ENCODE data around the gene SENP2. TPM values are rescaled to one million over a fixed set of nuclear protein-coding genes. Genes with fewer than 3 reads are reported as not detected.

Gene SENP2
- total and polyA plus RNA-seq, 2 experiments from 2014 or later: 29.2 to 80.3 TPM

DNA sequence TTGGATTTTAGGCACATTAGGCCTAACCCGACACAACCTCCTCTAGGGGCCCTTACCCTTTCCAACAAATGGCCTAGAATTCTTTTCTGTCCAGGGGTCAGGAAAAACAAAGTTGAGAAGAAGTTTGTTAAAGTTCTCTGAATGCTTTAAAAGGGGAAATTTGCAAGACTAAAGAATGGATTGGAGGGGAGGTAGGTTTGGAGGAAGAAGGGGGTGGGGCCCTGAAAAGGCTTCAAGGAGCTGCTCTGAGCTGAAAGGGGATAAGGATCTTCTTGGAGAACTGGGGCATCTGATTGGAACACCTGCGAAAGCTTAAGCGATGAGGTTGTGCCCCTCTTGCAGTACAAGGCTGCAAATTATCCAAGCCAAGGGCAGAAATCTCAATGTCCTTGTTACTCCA lies 3.9 kb upstream of the SENP2 start (continued):
- no peak for TF ChIP-seq JUNB (IDR thresholded peaks at IDR 0.05; ENCODE audit: unreplicated experiment)

DNA sequence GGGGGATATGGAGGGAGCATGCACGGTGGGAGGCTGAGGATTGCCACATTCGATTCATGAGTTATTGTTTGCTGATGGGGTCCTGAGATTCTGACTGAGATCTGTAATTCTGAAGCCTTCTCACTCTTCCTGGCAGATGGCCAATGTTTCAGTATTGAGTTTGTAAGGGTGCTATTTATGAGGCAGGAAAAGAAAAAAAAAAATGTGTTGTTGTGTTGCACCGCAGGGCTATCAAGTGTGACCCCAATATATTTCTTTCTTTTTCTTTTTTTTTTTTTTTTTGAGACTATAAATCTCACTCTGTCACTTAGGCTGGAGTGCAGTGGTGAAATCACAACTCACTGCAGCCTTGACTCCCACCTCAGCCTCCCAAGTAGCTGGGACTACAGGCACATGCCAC lies 3.2 kb upstream of the SENP2 start:
- peaks cover 34% of the 10 kb centered on the region for H3K4me1 Mint-ChIP-seq
- H3K36me3 ChIP-seq (ENCODE audit: insufficient read depth): no peaks in the 10 kb centered on the region
- peak overlapping the region; percentile 89 for H3K4me3 Mint-ChIP-seq
- peaks cover 6% of the 10 kb centered on the region; the same call in 2 of the 3 replicates for H3K9me3 Mint-ChIP-seq
- TF ChIP-seq POLR2AphosphoS5 (IDR thresholded peaks at IDR 0.05; ENCODE audit: low read depth) (no peak), ZNF331 (CRISPR knock-in tag; IDR thresholded peaks at IDR 0.05; ENCODE audit: low read depth) (no peak)
- peak overlapping the region; percentile 93 for H3K27ac ChIP-seq (ENCODE audit: low read depth)
- no peak for ATAC-seq
- H3K4me2 ChIP-seq: peak overlapping the region; percentile 75
- no peak for DNase-seq (ENCODE audit: low spot score)
- no peaks in the 10 kb centered on the region for H3K9me2 ChIP-seq (ENCODE audit: insufficient read depth)
- H3K27ac Mint-ChIP-seq: peak overlapping the region; percentile 98
- no peaks in the 10 kb centered on the region for H3K27me3 ChIP-seq (ENCODE audit: insufficient read depth)
- H4K20me1 ChIP-seq (replicated peaks; ENCODE audit: insufficient read depth): peaks cover 7% of the 10 kb centered on the region
- H3K79me2 ChIP-seq (replicated peaks; ENCODE audit: insufficient read depth): peaks cover 50% of the 10 kb centered on the region
- peaks cover 18% of the 10 kb centered on the region for H3K27me3 Mint-ChIP-seq (ENCODE audit: insufficient read depth, low read depth, poor library complexity)
- H3K4me1 ChIP-seq (ENCODE audit: insufficient read depth): peaks cover 23% of the 10 kb centered on the region
- peaks cover 22% of the 10 kb centered on the region for H3F3A ChIP-seq (replicated peaks; ENCODE audit: low read depth)
- H2AFZ ChIP-seq: no peak overlapping the region
- H3K36me3 Mint-ChIP-seq (ENCODE audit: low read depth): peaks cover 10% of the 10 kb centered on the region
- H3K4me3 ChIP-seq: peak overlapping the region; percentile 59

DNA sequence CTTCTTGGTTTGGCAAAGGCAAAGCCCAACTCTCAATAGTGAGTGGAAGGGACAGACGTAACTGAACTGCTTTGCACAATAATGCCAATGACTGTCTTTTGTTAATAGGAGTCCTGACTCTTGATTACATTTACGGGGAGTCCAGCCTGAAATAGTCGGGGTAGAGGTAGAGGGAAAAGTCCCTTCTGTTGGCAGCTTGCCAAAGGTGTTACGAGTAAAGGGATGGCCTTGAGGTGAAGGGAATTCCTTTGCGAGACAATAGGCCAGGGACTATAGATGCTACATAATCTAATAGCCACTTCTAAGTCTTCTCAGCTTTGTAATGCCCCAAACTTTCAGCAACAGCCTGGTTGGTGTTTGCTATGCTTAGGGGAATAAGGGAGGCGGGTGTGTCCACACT lies 2.2 kb upstream of the SENP2 start:
- Mint-ChIP-seq H3K27ac (peak overlapping the region; percentile 98), H3K4me3 (peak overlapping the region; percentile 89), H3K27me3 (ENCODE audit: insufficient read depth, low read depth, poor library complexity) (peaks cover 18% of the 10 kb centered on the region), H3K4me1 (peaks cover 40% of the 10 kb centered on the region), H3K36me3 (ENCODE audit: low read depth) (peaks cover 10% of the 10 kb centered on the region), H3K9me3 (peaks cover 6% of the 10 kb centered on the region; the same call in 2 of the 3 replicates)
- H3K4me1 ChIP-seq (ENCODE audit: insufficient read depth): peaks cover 30% of the 10 kb centered on the region
- H3K27ac ChIP-seq (ENCODE audit: low read depth): peak overlapping the region; percentile 93
- peak overlapping the region; percentile 75 for H3K4me2 ChIP-seq
- no peaks in the 10 kb centered on the region for H3K36me3 ChIP-seq (ENCODE audit: insufficient read depth)
- DNase-seq (ENCODE audit: low spot score): peak; percentile 64
- no peak for ATAC-seq
- peaks cover 16% of the 10 kb centered on the region for H4K20me1 ChIP-seq (replicated peaks; ENCODE audit: insufficient read depth)
- H3K9me2 ChIP-seq (ENCODE audit: insufficient read depth): no peaks in the 10 kb centered on the region
- peaks cover 61% of the 10 kb centered on the region for H3K79me2 ChIP-seq (replicated peaks; ENCODE audit: insufficient read depth)
- peak overlapping the region; percentile 59 for H3K4me3 ChIP-seq
- no peak overlapping the region for H2AFZ ChIP-seq
- peaks cover 22% of the 10 kb centered on the region for H3F3A ChIP-seq (replicated peaks; ENCODE audit: low read depth)
- H3K27me3 ChIP-seq (ENCODE audit: insufficient read depth): no peaks in the 10 kb centered on the region
- no peak for TF ChIP-seq JUNB (IDR thresholded peaks at IDR 0.05; ENCODE audit: unreplicated experiment)
- no peak for TF ChIP-seq NANOG (IDR thresholded peaks at IDR 0.05; ENCODE audit: borderline replicate concordance)
- TF ChIP-seq, protein P1, sequence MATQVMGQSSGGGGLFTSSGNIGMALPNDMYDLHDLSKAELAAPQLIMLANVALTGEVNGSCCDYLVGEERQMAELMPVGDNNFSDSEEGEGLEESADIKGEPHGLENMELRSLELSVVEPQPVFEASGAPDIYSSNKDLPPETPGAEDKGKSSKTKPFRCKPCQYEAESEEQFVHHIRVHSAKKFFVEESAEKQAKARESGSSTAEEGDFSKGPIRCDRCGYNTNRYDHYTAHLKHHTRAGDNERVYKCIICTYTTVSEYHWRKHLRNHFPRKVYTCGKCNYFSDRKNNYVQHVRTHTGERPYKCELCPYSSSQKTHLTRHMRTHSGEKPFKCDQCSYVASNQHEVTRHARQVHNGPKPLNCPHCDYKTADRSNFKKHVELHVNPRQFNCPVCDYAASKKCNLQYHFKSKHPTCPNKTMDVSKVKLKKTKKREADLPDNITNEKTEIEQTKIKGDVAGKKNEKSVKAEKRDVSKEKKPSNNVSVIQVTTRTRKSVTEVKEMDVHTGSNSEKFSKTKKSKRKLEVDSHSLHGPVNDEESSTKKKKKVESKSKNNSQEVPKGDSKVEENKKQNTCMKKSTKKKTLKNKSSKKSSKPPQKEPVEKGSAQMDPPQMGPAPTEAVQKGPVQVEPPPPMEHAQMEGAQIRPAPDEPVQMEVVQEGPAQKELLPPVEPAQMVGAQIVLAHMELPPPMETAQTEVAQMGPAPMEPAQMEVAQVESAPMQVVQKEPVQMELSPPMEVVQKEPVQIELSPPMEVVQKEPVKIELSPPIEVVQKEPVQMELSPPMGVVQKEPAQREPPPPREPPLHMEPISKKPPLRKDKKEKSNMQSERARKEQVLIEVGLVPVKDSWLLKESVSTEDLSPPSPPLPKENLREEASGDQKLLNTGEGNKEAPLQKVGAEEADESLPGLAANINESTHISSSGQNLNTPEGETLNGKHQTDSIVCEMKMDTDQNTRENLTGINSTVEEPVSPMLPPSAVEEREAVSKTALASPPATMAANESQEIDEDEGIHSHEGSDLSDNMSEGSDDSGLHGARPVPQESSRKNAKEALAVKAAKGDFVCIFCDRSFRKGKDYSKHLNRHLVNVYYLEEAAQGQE (IDR thresholded peaks at IDR 0.05; ENCODE audit: unreplicated experiment): no peak
- no peak for TF ChIP-seq ZNF331 (CRISPR knock-in tag; IDR thresholded peaks at IDR 0.05; ENCODE audit: low read depth)
- TF ChIP-seq EZH2phosphoT487 (IDR thresholded peaks at IDR 0.05; ENCODE audit: unreplicated experiment): no peak
- TF ChIP-seq, protein P2, sequence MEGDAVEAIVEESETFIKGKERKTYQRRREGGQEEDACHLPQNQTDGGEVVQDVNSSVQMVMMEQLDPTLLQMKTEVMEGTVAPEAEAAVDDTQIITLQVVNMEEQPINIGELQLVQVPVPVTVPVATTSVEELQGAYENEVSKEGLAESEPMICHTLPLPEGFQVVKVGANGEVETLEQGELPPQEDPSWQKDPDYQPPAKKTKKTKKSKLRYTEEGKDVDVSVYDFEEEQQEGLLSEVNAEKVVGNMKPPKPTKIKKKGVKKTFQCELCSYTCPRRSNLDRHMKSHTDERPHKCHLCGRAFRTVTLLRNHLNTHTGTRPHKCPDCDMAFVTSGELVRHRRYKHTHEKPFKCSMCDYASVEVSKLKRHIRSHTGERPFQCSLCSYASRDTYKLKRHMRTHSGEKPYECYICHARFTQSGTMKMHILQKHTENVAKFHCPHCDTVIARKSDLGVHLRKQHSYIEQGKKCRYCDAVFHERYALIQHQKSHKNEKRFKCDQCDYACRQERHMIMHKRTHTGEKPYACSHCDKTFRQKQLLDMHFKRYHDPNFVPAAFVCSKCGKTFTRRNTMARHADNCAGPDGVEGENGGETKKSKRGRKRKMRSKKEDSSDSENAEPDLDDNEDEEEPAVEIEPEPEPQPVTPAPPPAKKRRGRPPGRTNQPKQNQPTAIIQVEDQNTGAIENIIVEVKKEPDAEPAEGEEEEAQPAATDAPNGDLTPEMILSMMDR (conservative IDR thresholded peaks at IDR 0.05; ENCODE audit: low read depth in 2 of 2): no peak
- TF ChIP-seq STAT1 (IDR thresholded peaks at IDR 0.05; ENCODE audit: unreplicated experiment): no peak
- TF ChIP-seq, protein P3, sequence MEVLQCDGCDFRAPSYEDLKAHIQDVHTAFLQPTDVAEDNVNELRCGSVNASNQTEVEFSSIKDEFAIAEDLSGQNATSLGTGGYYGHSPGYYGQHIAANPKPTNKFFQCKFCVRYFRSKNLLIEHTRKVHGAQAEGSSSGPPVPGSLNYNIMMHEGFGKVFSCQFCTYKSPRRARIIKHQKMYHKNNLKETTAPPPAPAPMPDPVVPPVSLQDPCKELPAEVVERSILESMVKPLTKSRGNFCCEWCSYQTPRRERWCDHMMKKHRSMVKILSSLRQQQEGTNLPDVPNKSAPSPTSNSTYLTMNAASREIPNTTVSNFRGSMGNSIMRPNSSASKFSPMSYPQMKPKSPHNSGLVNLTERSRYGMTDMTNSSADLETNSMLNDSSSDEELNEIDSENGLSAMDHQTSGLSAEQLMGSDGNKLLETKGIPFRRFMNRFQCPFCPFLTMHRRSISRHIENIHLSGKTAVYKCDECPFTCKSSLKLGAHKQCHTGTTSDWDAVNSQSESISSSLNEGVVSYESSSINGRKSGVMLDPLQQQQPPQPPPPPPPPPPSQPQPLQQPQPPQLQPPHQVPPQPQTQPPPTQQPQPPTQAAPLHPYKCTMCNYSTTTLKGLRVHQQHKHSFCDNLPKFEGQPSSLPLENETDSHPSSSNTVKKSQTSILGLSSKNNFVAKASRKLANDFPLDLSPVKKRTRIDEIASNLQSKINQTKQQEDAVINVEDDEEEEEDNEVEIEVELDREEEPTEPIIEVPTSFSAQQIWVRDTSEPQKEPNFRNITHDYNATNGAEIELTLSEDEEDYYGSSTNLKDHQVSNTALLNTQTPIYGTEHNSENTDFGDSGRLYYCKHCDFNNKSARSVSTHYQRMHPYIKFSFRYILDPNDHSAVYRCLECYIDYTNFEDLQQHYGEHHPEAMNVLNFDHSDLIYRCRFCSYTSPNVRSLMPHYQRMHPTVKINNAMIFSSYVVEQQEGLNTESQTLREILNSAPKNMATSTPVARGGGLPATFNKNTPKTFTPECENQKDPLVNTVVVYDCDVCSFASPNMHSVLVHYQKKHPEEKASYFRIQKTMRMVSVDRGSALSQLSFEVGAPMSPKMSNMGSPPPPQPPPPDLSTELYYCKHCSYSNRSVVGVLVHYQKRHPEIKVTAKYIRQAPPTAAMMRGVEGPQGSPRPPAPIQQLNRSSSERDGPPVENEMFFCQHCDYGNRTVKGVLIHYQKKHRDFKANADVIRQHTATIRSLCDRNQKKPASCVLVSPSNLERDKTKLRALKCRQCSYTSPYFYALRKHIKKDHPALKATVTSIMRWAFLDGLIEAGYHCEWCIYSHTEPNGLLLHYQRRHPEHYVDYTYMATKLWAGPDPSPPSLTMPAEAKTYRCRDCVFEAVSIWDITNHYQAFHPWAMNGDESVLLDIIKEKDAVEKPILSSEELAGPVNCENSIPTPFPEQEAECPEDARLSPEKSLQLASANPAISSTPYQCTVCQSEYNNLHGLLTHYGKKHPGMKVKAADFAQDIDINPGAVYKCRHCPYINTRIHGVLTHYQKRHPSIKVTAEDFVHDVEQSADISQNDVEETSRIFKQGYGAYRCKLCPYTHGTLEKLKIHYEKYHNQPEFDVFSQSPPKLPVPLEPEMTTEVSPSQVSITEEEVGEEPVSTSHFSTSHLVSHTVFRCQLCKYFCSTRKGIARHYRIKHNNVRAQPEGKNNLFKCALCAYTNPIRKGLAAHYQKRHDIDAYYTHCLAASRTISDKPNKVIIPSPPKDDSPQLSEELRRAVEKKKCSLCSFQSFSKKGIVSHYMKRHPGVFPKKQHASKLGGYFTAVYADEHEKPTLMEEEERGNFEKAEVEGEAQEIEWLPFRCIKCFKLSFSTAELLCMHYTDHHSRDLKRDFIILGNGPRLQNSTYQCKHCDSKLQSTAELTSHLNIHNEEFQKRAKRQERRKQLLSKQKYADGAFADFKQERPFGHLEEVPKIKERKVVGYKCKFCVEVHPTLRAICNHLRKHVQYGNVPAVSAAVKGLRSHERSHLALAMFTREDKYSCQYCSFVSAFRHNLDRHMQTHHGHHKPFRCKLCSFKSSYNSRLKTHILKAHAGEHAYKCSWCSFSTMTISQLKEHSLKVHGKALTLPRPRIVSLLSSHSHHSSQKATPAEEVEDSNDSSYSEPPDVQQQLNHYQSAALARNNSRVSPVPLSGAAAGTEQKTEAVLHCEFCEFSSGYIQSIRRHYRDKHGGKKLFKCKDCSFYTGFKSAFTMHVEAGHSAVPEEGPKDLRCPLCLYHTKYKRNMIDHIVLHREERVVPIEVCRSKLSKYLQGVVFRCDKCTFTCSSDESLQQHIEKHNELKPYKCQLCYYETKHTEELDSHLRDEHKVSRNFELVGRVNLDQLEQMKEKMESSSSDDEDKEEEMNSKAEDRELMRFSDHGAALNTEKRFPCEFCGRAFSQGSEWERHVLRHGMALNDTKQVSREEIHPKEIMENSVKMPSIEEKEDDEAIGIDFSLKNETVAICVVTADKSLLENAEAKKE (CRISPR knock-in tag; IDR thresholded peaks at IDR 0.05): no peak

Data from GM23338 (cell line).